Cardiac muscle cell (in vitro differentiated cells and primary cell): ENCODE results near the gene SGCA. TPM values are rescaled to one million over a fixed set of nuclear protein-coding genes. Genes with fewer than 3 reads are reported as not detected.

Experiments used
- DNase-seq, 2 donors: peaks; one replicate each; pipeline versions ENCODE4 v3.0.0 to v3.0.0-alpha.2; 2010 to 2017; ENCODE audit warnings: low read depth in 1 of 2, low spot score in 1 of 2
- H3K27ac ChIP-seq: fragments of 200-600 bp; sonication (generic); 2 replicates; pipeline ENCODE4 v1.5.1; 2016
- H3K27me3 ChIP-seq: fragments of 200-600 bp; sonication (generic); 2 replicates; pipeline ENCODE4 v1.6.0; 2016; ENCODE audit warnings: control low read depth
- H3K36me3 ChIP-seq: fragments of 200-600 bp; sonication (generic); 2 replicates; pipeline ENCODE4 v1.5.1; 2016; ENCODE audit warnings: control low read depth
- H3K4me1 ChIP-seq: fragments of 200-600 bp; sonication (generic); 2 replicates; pipeline ENCODE4 v1.8.1; 2017; ENCODE audit warnings: low read depth, mild to moderate bottlenecking, mixed run types
- H3K4me3 ChIP-seq: fragments of 200-600 bp; sonication (generic); 2 replicates; pipeline ENCODE4 v1.5.1; 2016; ENCODE audit warnings: mild to moderate bottlenecking
- H3K9me3 ChIP-seq: fragments of 200-600 bp; sonication (generic); 2 replicates; pipeline ENCODE4 v1.5.1; 2017; ENCODE audit warnings: low read depth, mild to moderate bottlenecking, control low read depth
- polyA plus RNA-seq: library from polyadenylated mRNA; unstranded; fragments of >200 nt; fragmentation: Nextera tagmentation; extraction: Ambion mirVana; gene quantifications from 2 replicates; pipeline ENCODE4 v1.2.1, GENCODE V29; 2016
- total RNA-seq: library from RNA; depleted of rRNA; stranded (reverse); fragments of >200 nt; gene quantifications from 2 replicates; pipeline ENCODE4 v1.2.3, GENCODE V29; 2016
- TF ChIP-seq, protein P1 (sequence below): IDR thresholded peaks from 2 replicates; pipeline ENCODE4 v1.5.1; 2012; ENCODE audit warnings: low read depth, mild to moderate bottlenecking, low read length

Gene SGCA
- total and polyA plus RNA-seq, 2 experiments from 2014 or later: 63.3 to 69.9 TPM

- Histone ChIP-seq H3K9me3 (no peaks in the 10 kb centered on the region), H3K27me3 (peaks cover 11% of the 10 kb centered on the region), H3K36me3 (peaks cover 21% of the 10 kb centered on the region), H3K4me1 (peaks cover 9% of the 10 kb centered on the region), H3K27ac (peak overlapping the region; percentile 93), H3K4me3 (peak overlapping the region; percentile 33)
- TF ChIP-seq, protein P1, sequence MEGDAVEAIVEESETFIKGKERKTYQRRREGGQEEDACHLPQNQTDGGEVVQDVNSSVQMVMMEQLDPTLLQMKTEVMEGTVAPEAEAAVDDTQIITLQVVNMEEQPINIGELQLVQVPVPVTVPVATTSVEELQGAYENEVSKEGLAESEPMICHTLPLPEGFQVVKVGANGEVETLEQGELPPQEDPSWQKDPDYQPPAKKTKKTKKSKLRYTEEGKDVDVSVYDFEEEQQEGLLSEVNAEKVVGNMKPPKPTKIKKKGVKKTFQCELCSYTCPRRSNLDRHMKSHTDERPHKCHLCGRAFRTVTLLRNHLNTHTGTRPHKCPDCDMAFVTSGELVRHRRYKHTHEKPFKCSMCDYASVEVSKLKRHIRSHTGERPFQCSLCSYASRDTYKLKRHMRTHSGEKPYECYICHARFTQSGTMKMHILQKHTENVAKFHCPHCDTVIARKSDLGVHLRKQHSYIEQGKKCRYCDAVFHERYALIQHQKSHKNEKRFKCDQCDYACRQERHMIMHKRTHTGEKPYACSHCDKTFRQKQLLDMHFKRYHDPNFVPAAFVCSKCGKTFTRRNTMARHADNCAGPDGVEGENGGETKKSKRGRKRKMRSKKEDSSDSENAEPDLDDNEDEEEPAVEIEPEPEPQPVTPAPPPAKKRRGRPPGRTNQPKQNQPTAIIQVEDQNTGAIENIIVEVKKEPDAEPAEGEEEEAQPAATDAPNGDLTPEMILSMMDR: no peak
- peak; percentile 93 to 99 for DNase-seq
Observed at GRCh38 chr17:50199803-50200456, 34.1 kb downstream of the SGCA start.

DNA sequence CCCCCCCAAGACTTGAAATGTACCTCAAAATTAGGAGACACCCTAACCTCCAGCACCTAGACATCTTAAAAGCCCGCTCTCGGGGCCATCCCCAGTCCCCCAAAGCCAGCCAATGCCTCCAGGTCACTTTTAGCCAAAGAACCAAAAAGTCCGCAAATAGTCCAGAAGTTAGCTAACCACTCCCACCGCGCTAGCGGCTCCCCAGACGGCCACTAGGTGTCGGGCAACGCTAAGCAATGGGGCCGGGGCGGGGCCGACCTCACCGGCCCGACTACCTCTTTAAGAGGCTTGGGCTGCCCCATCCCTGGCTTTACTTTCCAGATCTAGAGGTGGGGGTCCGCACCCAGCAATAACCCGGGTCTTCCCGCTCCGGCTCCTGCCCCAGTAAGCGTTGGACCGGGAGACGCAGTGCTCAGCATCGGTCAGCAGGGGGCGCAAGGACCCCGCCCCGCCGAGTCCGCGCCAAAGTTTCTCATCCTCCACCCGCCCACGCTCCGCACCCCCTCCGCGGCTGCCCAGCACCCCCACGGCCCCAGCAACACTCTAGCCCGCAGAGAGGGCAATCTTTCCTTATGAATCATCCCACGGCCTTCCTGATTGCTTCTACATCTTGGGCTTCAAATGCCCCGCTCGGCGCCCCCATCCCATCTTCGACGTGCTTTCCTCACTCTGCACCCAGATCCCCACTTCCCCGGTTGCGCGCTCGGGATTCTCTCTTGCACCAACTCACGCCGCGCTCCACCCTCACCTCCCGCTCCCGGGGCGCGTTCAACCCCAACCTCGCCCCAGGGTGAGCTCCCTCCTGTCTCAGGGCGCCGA lies 34.9 kb downstream of the SGCA start:
- peaks cover 9% of the 10 kb centered on the region for H3K4me1 ChIP-seq

GRCh38 chr17:50201276-50201854 lies 35.6 kb downstream of the SGCA start, which contains the start of gene COL1A1:
Gene COL1A1 (minus strand): TSS chr17:50201631. CDS start chr17:50201513, 118 bp downstream.
- peaks cover 16% of the 10 kb centered on the region for H3K36me3 ChIP-seq
- peak; percentile 16 to 93 for DNase-seq
- no peaks in the 10 kb centered on the region for H3K9me3 ChIP-seq
- TF ChIP-seq, protein P1: no peak
- peak within 1 kb of the TSS; percentile 93 for H3K27ac ChIP-seq
- peaks cover 11% of the 10 kb centered on the region for H3K27me3 ChIP-seq
- peaks cover 9% of the 10 kb centered on the region for H3K4me1 ChIP-seq
- H3K4me3 ChIP-seq: peak within 1 kb of the TSS; percentile 33

More for the DNA sequence above, 34.9 kb downstream of the SGCA start:
- Histone ChIP-seq H3K36me3 (peaks cover 18% of the 10 kb centered on the region), H3K4me3 (peak overlapping the region; percentile 33), H3K9me3 (no peaks in the 10 kb centered on the region), H3K27ac (peak overlapping the region; percentile 93), H3K27me3 (peaks cover 11% of the 10 kb centered on the region)
- peak; percentile 96 to 97 for DNase-seq
- TF ChIP-seq, protein P1: peak; percentile 89

GRCh38 chr17:50203086-50203485 lies 37.3 kb downstream of the SGCA start:
- H3K9me3 ChIP-seq: no peaks in the 10 kb centered on the region
- DNase-seq: peak in 1 of 2 donors; percentile 64
- H3K36me3 ChIP-seq: peaks cover 6% of the 10 kb centered on the region
- peaks cover 18% of the 10 kb centered on the region for H3K4me1 ChIP-seq
- TF ChIP-seq, protein P1: no peak
- H3K4me3 ChIP-seq: no peak overlapping the region
- no peak overlapping the region for H3K27ac ChIP-seq
- H3K27me3 ChIP-seq: peaks cover 11% of the 10 kb centered on the region

DNA sequence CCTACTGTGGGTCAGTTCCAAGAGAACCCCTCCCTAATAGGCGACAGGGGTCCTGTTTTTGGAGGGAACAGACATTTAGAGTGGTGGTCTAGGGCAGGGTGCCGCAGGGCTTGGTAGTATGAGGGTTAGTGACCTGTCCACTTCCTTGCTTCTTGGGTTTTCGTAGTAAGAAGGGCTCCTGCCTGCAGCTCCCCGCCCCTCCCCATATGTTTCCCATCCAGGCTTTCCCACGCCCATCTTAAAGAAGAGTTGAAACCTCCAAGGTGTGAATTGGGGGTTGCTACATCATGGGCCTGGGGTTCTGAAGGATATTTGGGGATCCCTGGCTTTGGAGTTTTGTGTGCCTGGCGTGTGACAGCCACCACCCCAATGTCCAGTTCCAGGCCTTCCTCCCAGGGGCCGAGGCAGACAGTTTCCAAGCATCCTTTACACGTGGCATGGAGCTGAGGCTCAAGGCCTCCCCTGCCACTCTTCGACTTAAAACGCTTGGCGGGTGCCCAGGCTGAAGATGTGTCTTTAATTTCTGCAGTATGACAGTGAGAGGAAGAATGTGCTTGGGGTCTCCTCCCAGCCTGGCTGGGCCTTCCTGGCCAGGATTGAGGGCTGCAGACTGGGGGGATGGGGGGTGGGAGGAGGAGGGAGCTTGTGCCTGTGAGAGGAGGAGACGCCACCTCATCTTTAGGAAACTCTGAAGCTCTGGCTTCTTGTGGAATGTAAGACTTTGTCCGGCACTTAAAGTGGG lies 38.0 kb downstream of the SGCA start:
- Histone ChIP-seq H3K4me3 (no peak overlapping the region), H3K27me3 (peaks cover 11% of the 10 kb centered on the region), H3K27ac (no peak overlapping the region), H3K4me1 (peaks cover 19% of the 10 kb centered on the region), H3K36me3 (no peaks in the 10 kb centered on the region), H3K9me3 (no peaks in the 10 kb centered on the region)
- peak in 1 of 2 donors; percentile 89 for DNase-seq
- TF ChIP-seq, protein P1: no peak
